Ectodermal cell (in vitro differentiated cells): Measurements from ENCODE around the gene PPARA.

Source experiments
- H3K27ac ChIP-seq: 2 replicates; pipeline ENCODE4 v1.7.0; 2013; ENCODE audit warnings: mild to moderate bottlenecking, low read depth, low read length; ENCODE audit not compliant: insufficient read depth, poor library complexity, severe bottlenecking
- H3K27me3 ChIP-seq: 2 replicates; pipeline ENCODE4 v1.7.0; 2013; ENCODE audit warnings: mild to moderate bottlenecking, low read length; ENCODE audit not compliant: insufficient read depth, control insufficient read depth, poor library complexity, severe bottlenecking
- H3K36me3 ChIP-seq: one replicate; pipeline ENCODE4 v1.7.0; 2013; ENCODE audit warnings: low read length; ENCODE audit not compliant: control insufficient read depth, insufficient read depth
- H3K4me1 ChIP-seq: one replicate; pipeline ENCODE4 v1.7.0; 2013; ENCODE audit warnings: low read length; ENCODE audit not compliant: control insufficient read depth, insufficient read depth
- H3K4me3 ChIP-seq: 2 replicates; pipeline ENCODE4 v1.7.0; 2013; ENCODE audit warnings: low read depth, low read length, control low read depth; ENCODE audit not compliant: insufficient read depth
- H3K9me3 ChIP-seq: 2 replicates; pipeline ENCODE4 v1.7.0; 2013; ENCODE audit warnings: mild to moderate bottlenecking, low read length, moderate library complexity; ENCODE audit not compliant: control insufficient read depth
- WGBS, 2 experiments: methylation state at CpG; one replicate each; pipeline ENCODE4 v1.1.7; 2013; ENCODE audit warnings: missing lambda C conversion rate in 2 of 2; 5-methylcytosine and 5-hydroxymethylcytosine counted together

Gene PPARA

DNA sequence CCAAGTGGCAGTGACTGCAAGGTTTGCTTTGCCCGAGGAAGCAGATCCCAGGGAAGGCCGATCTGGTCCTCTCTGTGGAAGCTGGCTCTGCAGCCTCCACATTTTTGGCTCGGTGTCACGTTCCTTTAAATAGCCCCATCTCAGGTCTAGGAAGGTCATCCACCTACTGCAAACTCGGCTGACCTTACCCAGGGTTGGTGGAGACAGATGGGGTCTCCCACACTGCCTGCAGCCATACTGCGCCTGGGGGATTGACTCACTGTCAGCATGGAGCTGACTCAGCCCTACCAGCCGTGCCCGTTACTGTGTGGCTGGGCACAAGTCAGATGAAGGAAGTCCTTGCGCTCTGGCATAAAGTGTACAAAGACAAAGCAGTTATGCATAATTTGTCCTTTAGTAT lies 82.9 kb downstream of the PPARA start:
- Histone ChIP-seq H3K27me3 (no peaks in the 10 kb centered on the region), H3K9me3 (no peaks in the 10 kb centered on the region), H3K36me3 (no peaks in the 10 kb centered on the region), H3K27ac (no peak overlapping the region), H3K4me3 (no peak overlapping the region), H3K4me1 (no peaks in the 10 kb centered on the region)
- 86 to 89% methylated on average over 9 of the region's 9 CpGs for WGBS, 2 experiments

DNA sequence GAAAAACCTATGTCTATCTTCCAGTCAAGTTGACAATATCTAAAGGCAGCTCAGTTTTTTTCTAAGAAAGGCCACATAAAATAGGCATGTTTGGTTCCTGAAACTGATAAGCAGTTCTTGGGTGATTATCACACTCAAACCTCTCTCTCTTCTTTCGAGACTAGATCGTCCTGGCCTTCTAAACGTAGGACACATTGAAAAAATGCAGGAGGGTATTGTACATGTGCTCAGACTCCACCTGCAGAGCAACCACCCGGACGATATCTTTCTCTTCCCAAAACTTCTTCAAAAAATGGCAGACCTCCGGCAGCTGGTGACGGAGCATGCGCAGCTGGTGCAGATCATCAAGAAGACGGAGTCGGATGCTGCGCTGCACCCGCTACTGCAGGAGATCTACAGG lies 84.6 kb downstream of the PPARA start:
- Histone ChIP-seq H3K4me3 (no peak overlapping the region), H3K27me3 (no peaks in the 10 kb centered on the region), H3K9me3 (no peaks in the 10 kb centered on the region), H3K27ac (no peak overlapping the region), H3K4me1 (no peaks in the 10 kb centered on the region), H3K36me3 (no peaks in the 10 kb centered on the region)
- WGBS, 2 experiments, result 95 to 96% methylated on average over 12 of the region's 12 CpGs

GRCh38 chr22:46237453-46238124 lies 87.3 kb downstream of the PPARA start:
- no peaks in the 10 kb centered on the region for H3K9me3 ChIP-seq
- H3K4me1 ChIP-seq, result no peaks in the 10 kb centered on the region
- no peak overlapping the region for H3K27ac ChIP-seq
- 89 to 90% methylated on average over 12 of the region's 12 CpGs for WGBS, 2 experiments
- no peak overlapping the region for H3K4me3 ChIP-seq
- H3K36me3 ChIP-seq, result no peaks in the 10 kb centered on the region
- no peaks in the 10 kb centered on the region for H3K27me3 ChIP-seq

DNA sequence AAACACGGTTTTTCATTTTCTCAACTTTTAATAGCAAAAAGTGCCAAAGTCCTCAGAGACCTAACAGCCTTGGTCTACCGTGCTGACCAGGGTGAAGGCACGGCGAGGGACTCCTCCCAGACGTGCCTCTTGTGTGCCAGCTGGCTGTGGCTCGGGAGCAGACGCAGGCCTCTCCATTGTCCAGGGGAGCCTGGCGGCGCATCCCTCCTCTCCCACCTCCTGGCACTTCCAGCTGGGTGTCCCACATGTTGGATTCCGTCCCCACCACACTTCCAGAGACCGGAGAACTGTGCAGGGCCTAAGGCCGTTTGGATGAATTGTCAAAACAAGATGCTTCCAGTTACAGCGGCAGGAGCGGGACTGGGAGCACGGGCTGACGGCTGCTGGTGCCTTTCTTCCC lies 88.2 kb downstream of the PPARA start:
- no peaks in the 10 kb centered on the region for H3K27me3 ChIP-seq
- 91 to 95% methylated on average over 16 of the region's 16 CpGs for WGBS, 2 experiments
- H3K9me3 ChIP-seq, result no peaks in the 10 kb centered on the region
- no peak overlapping the region for H3K27ac ChIP-seq
- H3K4me3 ChIP-seq, result no peak overlapping the region
- H3K36me3 ChIP-seq, result no peaks in the 10 kb centered on the region
- H3K4me1 ChIP-seq, result no peaks in the 10 kb centered on the region

- H3K27ac ChIP-seq, result no peak overlapping the region
- WGBS, 2 experiments, result 92 to 94% methylated on average over 20 of the region's 20 CpGs
- H3K4me1 ChIP-seq, result no peaks in the 10 kb centered on the region
- H3K9me3 ChIP-seq, result no peaks in the 10 kb centered on the region
- no peak overlapping the region for H3K4me3 ChIP-seq
- no peaks in the 10 kb centered on the region for H3K27me3 ChIP-seq
- peaks cover 2% of the 10 kb centered on the region for H3K36me3 ChIP-seq
These were observed 89.1 kb downstream of the PPARA start for GRCh38 chr22:46239261-46240048.

- Histone ChIP-seq H3K27ac (no peak overlapping the region), H3K36me3 (peaks cover 3% of the 10 kb centered on the region), H3K27me3 (no peaks in the 10 kb centered on the region), H3K4me1 (no peaks in the 10 kb centered on the region), H3K9me3 (no peaks in the 10 kb centered on the region), H3K4me3 (no peak overlapping the region)
- WGBS, 2 experiments, result 93 to 95% methylated on average over 2 of the region's 2 CpGs
These were observed 89.7 kb downstream of the PPARA start for GRCh38 chr22:46240073-46240472.

DNA sequence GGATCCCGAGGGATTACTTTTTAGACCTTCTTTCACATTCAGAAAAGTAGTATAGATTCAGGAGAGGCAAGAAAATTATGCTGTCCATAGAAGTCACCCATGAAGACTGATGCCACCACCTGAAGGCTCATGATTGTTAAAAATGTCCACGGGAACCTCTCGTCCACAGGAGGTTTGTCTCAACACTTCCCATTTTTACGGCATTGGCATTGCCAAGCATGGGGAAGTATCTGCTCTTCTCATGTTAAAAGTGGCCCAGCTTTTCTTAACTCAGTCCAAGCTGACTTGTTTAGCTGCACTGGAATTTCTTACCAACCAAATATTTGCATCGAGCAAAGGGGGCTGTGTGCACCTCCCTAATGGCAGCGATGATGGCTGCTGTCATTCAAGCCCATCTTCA lies 90.2 kb downstream of the PPARA start:
- Histone ChIP-seq H3K9me3 (no peaks in the 10 kb centered on the region), H3K4me1 (no peaks in the 10 kb centered on the region), H3K27ac (no peak overlapping the region), H3K27me3 (no peaks in the 10 kb centered on the region), H3K4me3 (no peak overlapping the region), H3K36me3 (peaks cover 3% of the 10 kb centered on the region)
- 94 to 95% methylated on average over 6 of the region's 6 CpGs for WGBS, 2 experiments

DNA sequence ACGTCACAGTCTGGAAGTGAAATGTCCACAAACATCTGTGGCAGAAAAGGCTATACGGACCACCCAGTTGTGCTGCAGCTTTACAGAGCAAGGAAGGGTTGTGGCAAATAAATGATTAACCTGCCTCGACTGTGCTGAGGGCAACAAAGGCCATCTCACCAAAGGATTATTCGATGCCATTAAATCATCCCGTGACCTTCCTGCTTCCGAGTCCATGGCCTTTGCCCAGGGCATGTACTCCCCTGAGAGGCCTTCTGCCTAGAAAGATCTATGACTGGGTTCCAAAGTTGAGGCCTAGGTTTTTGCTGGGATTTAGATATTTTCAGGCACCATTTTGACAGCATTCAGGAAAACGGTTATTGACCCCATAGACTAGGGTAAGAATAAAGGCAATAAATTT lies 90.6 kb downstream of the PPARA start:
- no peak overlapping the region for H3K4me3 ChIP-seq
- H3K27ac ChIP-seq, result no peak overlapping the region
- no peaks in the 10 kb centered on the region for H3K9me3 ChIP-seq
- 80 to 87% methylated on average over 7 of the region's 7 CpGs for WGBS, 2 experiments
- H3K36me3 ChIP-seq, result peaks cover 3% of the 10 kb centered on the region
- H3K4me1 ChIP-seq, result no peaks in the 10 kb centered on the region
- H3K27me3 ChIP-seq, result no peaks in the 10 kb centered on the region

GRCh38 chr22:46241396-46242007 lies 91.2 kb downstream of the PPARA start:
- 85 to 86% methylated on average over 5 of the region's 5 CpGs for WGBS, 2 experiments

GRCh38 chr22:46242076-46242475 lies 91.8 kb downstream of the PPARA start:
- Histone ChIP-seq H3K4me1 (no peaks in the 10 kb centered on the region), H3K9me3 (no peaks in the 10 kb centered on the region), H3K27ac (no peak overlapping the region), H3K36me3 (peaks cover 3% of the 10 kb centered on the region), H3K27me3 (no peaks in the 10 kb centered on the region), H3K4me3 (no peak overlapping the region)
- WGBS, 2 experiments, result 83% methylated on average over 10 of the region's 10 CpGs

More at GRCh38 chr22:46241396-46242007, 91.2 kb downstream of the PPARA start:
- no peak overlapping the region for H3K27ac ChIP-seq
- H3K36me3 ChIP-seq, result peaks cover 3% of the 10 kb centered on the region
- no peaks in the 10 kb centered on the region for H3K4me1 ChIP-seq
- no peaks in the 10 kb centered on the region for H3K27me3 ChIP-seq
- no peaks in the 10 kb centered on the region for H3K9me3 ChIP-seq
- H3K4me3 ChIP-seq, result no peak overlapping the region
